CD4-positive, alpha-beta T cell treated with Interleukin-4 for 4 hours (primary cell): Measurements from ENCODE around the gene VMO1.
"Not testable (repeated sequence)": the region's sequence is repeated elsewhere in the genome, so short reads cannot be mapped to it uniquely, and the experiment has no call there.

ENCODE experiments used
- DNase-seq: peaks from one replicate; pipeline ENCODE4 v3.0.0-alpha.2; 2020

Gene VMO1

GRCh38 chr17:4786106-4786511 is at the start of gene VMO1:
VMO1 (minus strand) TSS chr17:4786364; CDS start chr17:4786352, 12 bp downstream.
- no peak for DNase-seq

GRCh38 chr17:4834681-4835020 is 48.5 kb upstream of the VMO1 start:
- no peak for DNase-seq

- no peak for DNase-seq
These were observed 47.9 kb upstream of the VMO1 start for GRCh38 chr17:4833941-4834680.

GRCh38 chr17:4833178-4833940 is 47.2 kb upstream of the VMO1 start, which contains the start of gene MINK1:
MINK1 (plus strand) TSS chr17:4833340; CDS start chr17:4833584, 244 bp downstream.
- DNase-seq, result peak; percentile 92

GRCh38 chr17:4832829-4833177 is 46.6 kb upstream of the VMO1 start:
- not testable (repeated sequence) for DNase-seq

- no peak for DNase-seq
These were observed 41.2 kb upstream of the VMO1 start for GRCh38 chr17:4827399-4827798.

- DNase-seq, result no peak
These were observed 37.4 kb upstream of the VMO1 start for GRCh38 chr17:4823373-4824089.

- DNase-seq, result no peak
These were observed 36.7 kb upstream of the VMO1 start for GRCh38 chr17:4822835-4823234.

- DNase-seq, result no peak
These were observed 32.1 kb upstream of the VMO1 start for GRCh38 chr17:4818276-4818675.

- no peak for DNase-seq
These were observed 30.7 kb upstream of the VMO1 start for GRCh38 chr17:4816826-4817225.

GRCh38 chr17:4815043-4815675 is 29.0 kb upstream of the VMO1 start:
- DNase-seq, result no peak

- DNase-seq, result no peak
These were observed 26.5 kb upstream of the VMO1 start for GRCh38 chr17:4812690-4813089.

GRCh38 chr17:4811471-4811870 is 25.3 kb upstream of the VMO1 start:
- no peak for DNase-seq

GRCh38 chr17:4810696-4811290 is 24.6 kb upstream of the VMO1 start:
- no peak for DNase-seq

GRCh38 chr17:4808378-4808767 is 22.2 kb upstream of the VMO1 start:
- no peak for DNase-seq

GRCh38 chr17:4807605-4808377 is 21.6 kb upstream of the VMO1 start:
- no peak for DNase-seq

GRCh38 chr17:4806777-4807604 is 20.8 kb upstream of the VMO1 start, which contains the start of gene PLD2:
PLD2 (plus strand) TSS chr17:4807152; CDS start chr17:4807773, 621 bp downstream.
- peak; percentile 79 for DNase-seq

GRCh38 chr17:4806456-4806776 is 20.3 kb upstream of the VMO1 start:
- DNase-seq, result no peak

- no peak for DNase-seq
These were observed 16.1 kb upstream of the VMO1 start, which contains the start of gene C17orf114 for GRCh38 chr17:4802228-4802627. C17orf114 (minus strand) TSS chr17:4802328.

GRCh38 chr17:4800462-4801196 is 14.5 kb upstream of the VMO1 start:
- DNase-seq, result no peak
